Common myeloid progenitor, CD34-positive (primary cell): Measurements from ENCODE around the gene CGA. TPM values are rescaled to one million over a fixed set of nuclear protein-coding genes. Genes with fewer than 3 reads are reported as not detected.
A peak's percentile ranks its signal among the peaks of the same experiment; 100 is the strongest.
"Not testable (repeated sequence)": the region's sequence is repeated elsewhere in the genome, so short reads cannot be mapped to it uniquely, and the experiment has no call there.

Experiments used
- CTCF ChIA-PET: fragments of 350-600 bp; sonication (Branson Sonifier 250); formaldehyde crosslinking; loops from one replicate; lab custom pipeline; 2021; ENCODE audit warnings: antibody characterized with exemption; lab: Charles Lee
- POLR2A ChIA-PET: fragments of 350-600 bp; sonication (Branson Sonifier 250); formaldehyde crosslinking; loops from one replicate; lab custom pipeline; 2021; ENCODE audit warnings: antibody characterized with exemption; lab: Charles Lee
- DNase-seq, 3 donors: peaks; one replicate each; pipeline versions ENCODE4 v3.0.0 to v3.0.0-alpha.2; 2013
- H3K27ac ChIP-seq, 2 experiments: 1 replicate in 1 of 2; 2 replicates in 1 of 2; pipeline ENCODE4 v1.7.0; 2013; ENCODE audit warnings: inconsistent platforms in 2 of 2, low read length in 2 of 2, mild to moderate bottlenecking in 2 of 2, low read depth in 1 of 2, moderate library complexity in 1 of 2; ENCODE audit not compliant: severe bottlenecking in 2 of 2, insufficient read depth in 1 of 2, poor library complexity in 1 of 2
- H3K27me3 ChIP-seq, 5 experiments: replicated peaks in 2 of 5; 1 replicate in 3 of 5; 2 replicates in 2 of 5; pipeline versions ENCODE4 v1.6.1 to v1.7.0; 2013; ENCODE audit warnings: low read length in 4 of 5, mild to moderate bottlenecking in 2 of 5, moderate library complexity in 2 of 5, inconsistent platforms in 1 of 5; ENCODE audit not compliant: insufficient read depth in 5 of 5, control insufficient read depth in 4 of 5
- H3K36me3 ChIP-seq, 4 experiments: 1 replicate in 2 of 4; 2 replicates in 2 of 4; pipeline versions ENCODE4 v1.6.1 to v1.7.0; 2013; ENCODE audit warnings: low read length in 3 of 4, control low read depth in 1 of 4, mild to moderate bottlenecking in 1 of 4; ENCODE audit not compliant: control insufficient read depth in 4 of 4, insufficient read depth in 4 of 4
- H3K4me1 ChIP-seq, 4 experiments: 1 replicate in 3 of 4; 2 replicates in 1 of 4; pipeline versions ENCODE4 v1.6.1 to v1.7.1; 2013; ENCODE audit warnings: low read length in 3 of 4, mild to moderate bottlenecking in 3 of 4, control low read depth in 1 of 4, inconsistent platforms in 1 of 4, moderate library complexity in 1 of 4; ENCODE audit not compliant: control insufficient read depth in 4 of 4, insufficient read depth in 4 of 4; ENCODE audit errors: control extremely low read depth in 1 of 4
- H3K4me3 ChIP-seq, 7 experiments: 1 replicate in 4 of 7; 2 replicates in 3 of 7; pipeline versions ENCODE4 v1.5.1 to v1.7.0; 2013; ENCODE audit warnings: mild to moderate bottlenecking in 7 of 7, low read length in 6 of 7, moderate library complexity in 6 of 7, inconsistent platforms in 2 of 7, low read depth in 2 of 7, control low read depth in 1 of 7; ENCODE audit not compliant: insufficient read depth in 4 of 7, control insufficient read depth in 1 of 7; ENCODE audit errors: extremely low read depth in 1 of 7
- H3K9me3 ChIP-seq, 5 experiments: 1 replicate in 4 of 5; 2 replicates in 1 of 5; pipeline versions ENCODE4 v1.6.1 to v1.7.1; 2013; ENCODE audit warnings: low read length in 4 of 5, mild to moderate bottlenecking in 2 of 5, inconsistent platforms in 1 of 5, low read depth in 1 of 5, moderate library complexity in 1 of 5; ENCODE audit not compliant: control insufficient read depth in 4 of 5, insufficient read depth in 2 of 5; ENCODE audit errors: control extremely low read depth in 1 of 5
- WGBS: methylation state at CpG from one replicate; pipeline ENCODE4 v1.1.5; 2013; ENCODE audit not compliant: insufficient coverage; 5-methylcytosine and 5-hydroxymethylcytosine counted together
- polyA plus RNA-seq: library from polyadenylated mRNA; unstranded; fragments of 120-200 nt; gene quantifications from one replicate; pipeline ENCODE4 v1.2.1, GENCODE V29; 2013

CGA gene
- not detected for polyA plus RNA-seq

- no peaks in the 10 kb centered on the region for H3K9me3 ChIP-seq
- no peak within 1 kb of the TSS for H3K27ac ChIP-seq
- no peaks in the 10 kb centered on the region for H3K27me3 ChIP-seq
- no peak for DNase-seq
- H3K36me3 ChIP-seq = no peaks in the 10 kb centered on the region
- no peak within 1 kb of the TSS for H3K4me3 ChIP-seq
- CTCF ChIA-PET = interaction anchor here (0.6 to 2.3 kb wide), 3 partner anchors 13 to 43 kb away, joined by 3 to 7 read pairs (median 5); no protein-coding TSS in a partner anchor
- WGBS = 93% methylated on average over 3 of the region's 6 CpGs
- POLR2A ChIA-PET = no interaction called here
- H3K4me1 ChIP-seq = peaks cover 0 to 9% (median 3%) of the 10 kb centered on the region in 4 experiments
These were observed at the start of gene CGA for GRCh38 chr6:87095087-87095509. CGA (minus strand) TSS chr6:87095106; CDS start chr6:87088200, 6,906 bp downstream.

GRCh38 chr6:87139927-87140326 lies 45.0 kb upstream of the CGA start:
- H3K4me3 ChIP-seq, H3K9me3 ChIP-seq, POLR2A ChIA-PET, H3K36me3 ChIP-seq, H3K4me1 ChIP-seq, H3K27me3 ChIP-seq, DNase-seq, H3K27ac ChIP-seq: not testable (repeated sequence)
- 96% methylated on average over 5 of the region's 8 CpGs for WGBS
- CTCF ChIA-PET = interaction anchor here (0.7 to 2.3 kb wide), 12 partner anchors 8 to 258 kb away, joined by 3 to 7 read pairs (median 4); no protein-coding TSS in a partner anchor

- 10% methylated on average over 1 of the region's 1 CpG for WGBS
- no peaks in the 10 kb centered on the region for H3K36me3 ChIP-seq
- peak; percentile 59 to 75 (median 69) for DNase-seq
These were observed 44.3 kb upstream of the CGA start for GRCh38 chr6:87139236-87139635.

GRCh38 chr6:87136963-87137362 lies 42.1 kb upstream of the CGA start:
- no peak for DNase-seq
- Histone ChIP-seq H3K4me1 (no peaks in the 10 kb centered on the region), H3K9me3 (peaks cover 0 to 1% (median 0%) of the 10 kb centered on the region in 5 experiments), H3K27me3 (no peaks in the 10 kb centered on the region), H3K27ac (no peak overlapping the region), H3K36me3 (no peaks in the 10 kb centered on the region), H3K4me3 (no peak overlapping the region)
- 0% methylated on average over 1 of the region's 1 CpG for WGBS
- ChIA-PET POLR2A (no interaction called here), CTCF (interaction anchor here (2.1 kb wide), 1 partner anchor 80 kb away, joined by 4 read pairs; no protein-coding TSS in a partner anchor)

More at GRCh38 chr6:87139236-87139635, 44.3 kb upstream of the CGA start:
- Histone ChIP-seq H3K9me3 (peaks cover 0 to 1% (median 0%) of the 10 kb centered on the region in 5 experiments), H3K27ac (no peak overlapping the region), H3K27me3 (no peaks in the 10 kb centered on the region), H3K4me3 (no peak overlapping the region), H3K4me1 (no peaks in the 10 kb centered on the region)
- ChIA-PET CTCF (interaction anchor here (0.8 to 2.3 kb wide), 11 partner anchors 11 to 259 kb away, joined by 3 to 6 read pairs (median 4); partner anchors contain the start of gene ZNF292), POLR2A (no interaction called here)

GRCh38 chr6:87127737-87128136 lies 32.8 kb upstream of the CGA start:
- ChIA-PET POLR2A (no interaction called here), CTCF (no interaction called here)
- H3K9me3 ChIP-seq = no peaks in the 10 kb centered on the region
- H3K4me3 ChIP-seq = no peak overlapping the region
- WGBS = no CpG with 5 or more reads among the region's 2 CpGs
- DNase-seq = no peak
- no peak overlapping the region for H3K27ac ChIP-seq
- peaks cover 0 to 8% (median 0%) of the 10 kb centered on the region in 5 experiments for H3K27me3 ChIP-seq
- H3K4me1 ChIP-seq = no peaks in the 10 kb centered on the region
- no peaks in the 10 kb centered on the region for H3K36me3 ChIP-seq

- CTCF ChIA-PET = no interaction called here
- H3K27me3 ChIP-seq = peaks cover 0 to 13% (median 0%) of the 10 kb centered on the region in 5 experiments
These were observed 31.6 kb upstream of the CGA start for GRCh38 chr6:87126501-87126900.

GRCh38 chr6:87124074-87124473 lies 29.2 kb upstream of the CGA start:
- Histone ChIP-seq H3K36me3 (no peaks in the 10 kb centered on the region), H3K4me1 (no peaks in the 10 kb centered on the region), H3K9me3 (peaks cover 0 to 8% (median 2%) of the 10 kb centered on the region in 5 experiments), H3K27me3 (peaks cover 0 to 13% (median 0%) of the 10 kb centered on the region in 5 experiments), H3K4me3 (no peak overlapping the region), H3K27ac (no peak overlapping the region)
- CTCF ChIA-PET = no interaction called here
- DNase-seq = no peak
- POLR2A ChIA-PET = no interaction called here
- no CpG with 5 or more reads among the region's 5 CpGs for WGBS

More at GRCh38 chr6:87126501-87126900, 31.6 kb upstream of the CGA start:
- H3K4me3 ChIP-seq = no peak overlapping the region
- POLR2A ChIA-PET = no interaction called here
- DNase-seq = no peak
- no peaks in the 10 kb centered on the region for H3K4me1 ChIP-seq
- WGBS = no CpG with 5 or more reads among the region's 1 CpG
- H3K36me3 ChIP-seq = no peaks in the 10 kb centered on the region
- H3K9me3 ChIP-seq = peaks cover 0 to 8% (median 2%) of the 10 kb centered on the region in 5 experiments
- H3K27ac ChIP-seq = no peak overlapping the region
